CD4-positive, alpha-beta T cell (primary cell): Measurements from ENCODE around the gene TSKU. TPM values are rescaled to one million over a fixed set of nuclear protein-coding genes. Genes with fewer than 3 reads are reported as not detected.

Experiments
- ATAC-seq: fragments of 200-7000 bp; cut with Tn5 transposase; one replicate; pipeline ENCODE4 v1.10.0; 2022; ENCODE audit warnings: mild to moderate bottlenecking; ENCODE audit not compliant: poor library complexity
- CTCF ChIA-PET: fragments of 350-600 bp; sonication (Branson Sonifier 250); formaldehyde crosslinking; loops from one replicate; lab custom pipeline; 2021; ENCODE audit warnings: antibody characterized with exemption, inconsistent platforms; lab: Charles Lee
- POLR2A ChIA-PET: fragments of 350-600 bp; sonication (Branson Sonifier 250); formaldehyde crosslinking; loops from one replicate; lab custom pipeline; 2021; ENCODE audit warnings: antibody characterized with exemption, inconsistent platforms; lab: Charles Lee
- DNase-seq, 14 experiments: peaks; one replicate each; pipeline ENCODE4 v3.0.0-alpha.2; 2013 to 2020; ENCODE audit warnings: mixed read lengths in 2 of 14
- H3K27ac ChIP-seq, 2 donors: one replicate each; pipeline versions ENCODE4 v1.5.1 to v1.7.0; 2013; ENCODE audit warnings: low read length in 2 of 2, low read depth in 1 of 2, mild to moderate bottlenecking in 1 of 2
- H3K27me3 ChIP-seq, 2 experiments: 1 replicate in 1 of 2; 2 replicates in 1 of 2; pipeline versions ENCODE4 v1.6.1 to v1.7.0; 2013; ENCODE audit warnings: low read length in 2 of 2, control low read depth in 1 of 2, mild to moderate bottlenecking in 1 of 2, moderate library complexity in 1 of 2; ENCODE audit not compliant: insufficient read depth in 2 of 2, control insufficient read depth in 1 of 2
- H3K36me3 ChIP-seq: one replicate; pipeline ENCODE4 v1.6.1; 2013; ENCODE audit warnings: low read length, control low read depth; ENCODE audit not compliant: insufficient read depth
- H3K4me1 ChIP-seq: one replicate; pipeline ENCODE4 v1.6.1; 2013; ENCODE audit warnings: low read length, control low read depth; ENCODE audit not compliant: insufficient read depth
- H3K4me3 ChIP-seq: one replicate; pipeline ENCODE4 v1.5.1; 2013; ENCODE audit warnings: mild to moderate bottlenecking, low read length, moderate library complexity
- H3K9me3 ChIP-seq, 2 experiments: 1 replicate in 1 of 2; 2 replicates in 1 of 2; pipeline versions ENCODE4 v1.6.1 to v1.7.0; 2013; ENCODE audit warnings: low read length in 2 of 2, mild to moderate bottlenecking in 2 of 2, control low read depth in 1 of 2, moderate library complexity in 1 of 2; ENCODE audit not compliant: control insufficient read depth in 1 of 2, insufficient read depth in 1 of 2
- H3K27ac Mint-ChIP-seq: one replicate; pipeline ENCODE4 v1.8.0; 2020; ENCODE audit warnings: mixed read lengths
- H3K27me3 Mint-ChIP-seq: one replicate; pipeline ENCODE4 v1.8.0; 2021; ENCODE audit warnings: mixed read lengths
- H3K36me3 Mint-ChIP-seq: one replicate; pipeline ENCODE4 v1.8.0; 2021; ENCODE audit warnings: low read depth, mixed read lengths
- H3K4me1 Mint-ChIP-seq: one replicate; pipeline ENCODE4 v1.8.0; 2021; ENCODE audit warnings: low read depth, mixed read lengths
- H3K4me3 Mint-ChIP-seq: one replicate; pipeline ENCODE4 v1.8.0; 2020; ENCODE audit warnings: mild to moderate bottlenecking, mixed read lengths
- H3K9me3 Mint-ChIP-seq: one replicate; pipeline ENCODE4 v1.8.0; 2020; ENCODE audit warnings: mixed read lengths
- intact Hi-C, 2 experiments: fragments of 100-400 bp; cut with DNase I in 1 of 2; cut with micrococcal nuclease in 1 of 2; formaldehyde crosslinking; loops; one replicate each; pipeline versions ENCODE4 v1.15.1 to v1.9.0; 2023 to 2025; cut with DNase I, micrococcal nuclease
- total RNA-seq, 174 experiments: library from RNA in 2 of 174; stranded (reverse) in 2 of 174; gene quantifications; one replicate each; pipeline ENCODE4 v1.2.3 and lab custom pipeline; 2021 to 2026
- TF ChIP-seq, protein P1 (sequence below): fragments of 200-600 bp; IDR thresholded peaks from one replicate; pipeline ENCODE4 v1.8.0; 2022; ENCODE audit warnings: antibody characterized with exemption, mild to moderate bottlenecking

Gene TSKU
- total RNA-seq, 2 experiments from 2014 or later: 0.06 TPM; not detected in 1

DNA sequence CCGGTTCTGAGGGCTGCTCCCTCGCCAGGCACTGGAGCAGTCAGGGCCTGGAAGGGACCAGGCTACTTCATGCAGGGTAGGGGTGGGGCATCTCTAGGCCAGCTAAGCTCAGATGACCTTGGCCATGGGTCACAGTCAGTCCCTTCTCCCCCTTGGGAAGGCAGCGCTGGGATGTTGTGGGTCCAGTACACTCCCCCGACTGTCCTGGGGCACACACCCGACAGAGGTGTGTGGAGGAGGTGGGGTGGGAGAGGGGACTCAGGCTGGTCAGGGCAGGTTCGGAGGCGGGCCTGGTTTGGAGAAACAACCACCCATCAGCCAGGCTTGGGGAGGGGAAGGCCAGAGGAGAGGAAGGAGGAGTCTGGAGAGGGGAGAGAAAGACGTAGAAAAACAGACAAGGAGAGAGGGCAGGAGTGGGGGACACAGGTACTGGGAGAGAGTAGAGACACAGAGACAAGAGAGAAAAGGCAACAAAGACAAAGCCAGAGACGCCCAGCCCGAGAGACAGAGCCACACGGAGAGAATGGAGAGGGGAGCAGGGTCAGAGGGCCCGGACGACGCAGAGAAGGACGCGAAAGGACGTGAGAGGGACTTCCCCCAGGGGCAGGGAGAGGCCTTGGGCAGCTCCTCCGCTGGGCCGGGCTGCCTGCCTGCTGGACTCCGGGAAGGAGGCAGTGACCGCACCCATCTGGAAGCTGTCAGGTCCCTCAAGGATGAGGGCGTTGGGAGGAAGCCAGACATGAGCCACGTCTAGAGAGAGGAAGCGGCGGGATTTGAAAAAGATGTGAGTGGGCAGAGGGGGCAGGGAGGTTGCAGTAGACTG, 30.6 kb upstream of the TSKU start:
- Mint-ChIP-seq H3K27me3 (no peaks in the 10 kb centered on the region), H3K9me3 (no peaks in the 10 kb centered on the region), H3K4me1 (no peaks in the 10 kb centered on the region), H3K4me3 (no peak overlapping the region), H3K27ac (no peak overlapping the region), H3K36me3 (no peaks in the 10 kb centered on the region)
- TF ChIP-seq, protein P1, sequence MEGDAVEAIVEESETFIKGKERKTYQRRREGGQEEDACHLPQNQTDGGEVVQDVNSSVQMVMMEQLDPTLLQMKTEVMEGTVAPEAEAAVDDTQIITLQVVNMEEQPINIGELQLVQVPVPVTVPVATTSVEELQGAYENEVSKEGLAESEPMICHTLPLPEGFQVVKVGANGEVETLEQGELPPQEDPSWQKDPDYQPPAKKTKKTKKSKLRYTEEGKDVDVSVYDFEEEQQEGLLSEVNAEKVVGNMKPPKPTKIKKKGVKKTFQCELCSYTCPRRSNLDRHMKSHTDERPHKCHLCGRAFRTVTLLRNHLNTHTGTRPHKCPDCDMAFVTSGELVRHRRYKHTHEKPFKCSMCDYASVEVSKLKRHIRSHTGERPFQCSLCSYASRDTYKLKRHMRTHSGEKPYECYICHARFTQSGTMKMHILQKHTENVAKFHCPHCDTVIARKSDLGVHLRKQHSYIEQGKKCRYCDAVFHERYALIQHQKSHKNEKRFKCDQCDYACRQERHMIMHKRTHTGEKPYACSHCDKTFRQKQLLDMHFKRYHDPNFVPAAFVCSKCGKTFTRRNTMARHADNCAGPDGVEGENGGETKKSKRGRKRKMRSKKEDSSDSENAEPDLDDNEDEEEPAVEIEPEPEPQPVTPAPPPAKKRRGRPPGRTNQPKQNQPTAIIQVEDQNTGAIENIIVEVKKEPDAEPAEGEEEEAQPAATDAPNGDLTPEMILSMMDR: no peak
- H3K9me3 ChIP-seq: no peaks in the 10 kb centered on the region
- POLR2A ChIA-PET: no interaction called here
- CTCF ChIA-PET: no interaction called here
- no peak overlapping the region for H3K27ac ChIP-seq
- no peaks in the 10 kb centered on the region for H3K4me1 ChIP-seq
- no peak overlapping the region for H3K4me3 ChIP-seq
- intact Hi-C loops: no loop called here
- H3K36me3 ChIP-seq: no peaks in the 10 kb centered on the region
- ATAC-seq: no peak
- no peak for DNase-seq
- H3K27me3 ChIP-seq: no peaks in the 10 kb centered on the region

DNA sequence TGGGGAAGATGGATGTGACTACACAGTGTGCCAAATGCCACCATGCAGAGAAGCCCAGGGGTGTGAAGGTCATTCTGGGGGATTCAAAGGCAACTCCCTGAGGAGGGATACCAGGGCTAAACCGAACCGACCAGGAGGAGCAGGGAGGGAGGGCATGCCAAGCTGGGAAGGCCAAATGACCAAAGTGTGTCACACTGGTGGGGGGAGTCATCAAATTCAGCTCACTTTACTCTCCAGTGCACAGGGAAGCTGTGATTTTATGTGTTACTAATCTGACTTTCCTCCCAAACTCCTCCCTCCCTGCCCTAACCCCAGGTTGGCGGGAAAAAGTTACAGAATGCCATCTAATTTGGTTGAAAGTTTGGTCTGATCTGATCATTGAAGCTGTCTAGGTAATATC, 29.7 kb upstream of the TSKU start:
- POLR2A ChIA-PET: no interaction called here
- Histone ChIP-seq H3K27me3 (no peaks in the 10 kb centered on the region), H3K4me3 (no peak overlapping the region), H3K36me3 (no peaks in the 10 kb centered on the region), H3K9me3 (no peaks in the 10 kb centered on the region), H3K27ac (no peak overlapping the region), H3K4me1 (no peaks in the 10 kb centered on the region)
- ATAC-seq: no peak
- no peaks in the 10 kb centered on the region for H3K4me1 Mint-ChIP-seq
- no peak overlapping the region for H3K4me3 Mint-ChIP-seq
- CTCF ChIA-PET: no interaction called here
- H3K27ac Mint-ChIP-seq: no peak overlapping the region
- TF ChIP-seq, protein P1: no peak
- H3K27me3 Mint-ChIP-seq: no peaks in the 10 kb centered on the region
- intact Hi-C loops: no loop called here
- H3K36me3 Mint-ChIP-seq: no peaks in the 10 kb centered on the region
- H3K9me3 Mint-ChIP-seq: no peaks in the 10 kb centered on the region
- no peak for DNase-seq

DNA sequence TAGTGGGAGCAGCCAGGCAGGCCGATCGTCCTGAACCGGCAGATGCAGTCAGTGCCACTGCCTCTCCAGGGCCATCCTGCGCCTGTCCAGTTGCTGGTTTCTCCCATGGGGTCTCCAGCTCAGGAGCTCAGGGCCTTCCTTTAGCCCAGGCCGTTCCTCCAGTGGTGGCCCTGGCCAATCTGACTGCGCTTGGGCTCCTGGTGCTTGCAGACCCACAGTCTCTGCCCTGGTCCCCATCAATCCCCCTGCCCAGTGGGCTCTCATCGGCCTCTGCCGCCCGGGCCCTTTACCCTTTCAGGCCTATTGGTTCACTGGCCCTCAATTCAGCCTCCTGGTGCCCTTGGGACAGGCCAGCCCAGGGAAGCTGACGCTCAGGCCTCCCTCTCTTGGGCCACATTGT, 29.2 kb upstream of the TSKU start:
- H3K27ac Mint-ChIP-seq: no peak overlapping the region
- H3K4me3 Mint-ChIP-seq: no peak overlapping the region
- ChIA-PET POLR2A (no interaction called here), CTCF (no interaction called here)
- intact Hi-C loops: no loop called here
- Histone ChIP-seq H3K27ac (no peak overlapping the region), H3K4me1 (no peaks in the 10 kb centered on the region), H3K27me3 (no peaks in the 10 kb centered on the region), H3K36me3 (no peaks in the 10 kb centered on the region), H3K9me3 (no peaks in the 10 kb centered on the region), H3K4me3 (no peak overlapping the region)
- DNase-seq (no peak), ATAC-seq (no peak)
- H3K4me1 Mint-ChIP-seq: no peaks in the 10 kb centered on the region
- H3K9me3 Mint-ChIP-seq: no peaks in the 10 kb centered on the region
- H3K36me3 Mint-ChIP-seq: no peaks in the 10 kb centered on the region
- no peaks in the 10 kb centered on the region for H3K27me3 Mint-ChIP-seq
- TF ChIP-seq, protein P1: no peak
